COR-L47 (cell line): ENCODE results near the gene USP6.
"Not testable (repeated sequence)": the region's sequence is repeated elsewhere in the genome, so short reads cannot be mapped to it uniquely, and the experiment has no call there.

ENCODE experiments used
- DNase-seq: peaks from one replicate; lab custom pipeline; 2025; lab: John Stamatoyannopoulos, UW

The USP6 gene

GRCh38 chr17:5194346-5194745, 78.5 kb downstream of the USP6 start:
- DNase-seq: no peak

DNA sequence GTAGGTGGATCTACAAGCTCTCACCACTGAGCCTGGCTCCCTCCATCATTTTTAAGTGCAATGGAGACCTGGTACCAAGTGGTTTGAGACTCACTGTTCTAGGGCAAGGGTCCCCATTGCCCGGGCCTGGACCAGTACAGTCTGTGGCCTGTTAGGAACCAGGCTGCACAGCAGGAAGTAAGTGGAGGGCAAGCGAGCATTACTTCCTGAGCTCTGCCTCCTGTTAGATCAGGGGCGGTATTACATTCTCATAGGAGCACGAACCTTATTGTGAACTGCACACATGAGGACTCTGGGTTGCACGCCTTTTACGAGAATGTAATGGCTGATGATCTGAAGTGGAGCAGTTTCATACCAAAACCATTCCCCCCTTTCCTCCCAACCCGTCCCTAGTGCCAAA, 82.6 kb downstream of the USP6 start:
- no peak for DNase-seq

GRCh38 chr17:5200360-5200759, 84.5 kb downstream of the USP6 start:
- no peak for DNase-seq

- no peak for DNase-seq
Observed at GRCh38 chr17:5201011-5201410, 85.2 kb downstream of the USP6 start.

GRCh38 chr17:5203178-5203907, 87.5 kb downstream of the USP6 start:
- DNase-seq: no peak

DNA sequence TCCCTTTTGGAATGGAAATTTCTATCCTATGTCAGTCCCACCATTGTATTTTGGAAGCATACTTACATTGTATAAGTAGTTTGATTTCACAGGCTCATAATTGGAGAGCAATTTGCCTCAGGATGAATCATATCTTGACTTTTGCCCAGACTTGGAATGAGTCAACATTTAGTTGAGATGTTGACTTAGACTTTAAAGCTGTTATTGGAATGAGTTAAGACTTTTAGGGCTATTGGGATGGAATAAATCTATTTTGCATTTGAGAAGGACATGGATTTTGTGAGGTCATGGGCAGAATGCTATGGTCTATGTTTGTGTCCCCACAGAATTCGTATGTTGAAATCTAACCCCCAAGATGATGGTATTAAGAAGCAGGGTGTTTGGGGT, 88.1 kb downstream of the USP6 start:
- DNase-seq: no peak

GRCh38 chr17:5209396-5209795, 93.6 kb downstream of the USP6 start:
- DNase-seq: no peak

DNA sequence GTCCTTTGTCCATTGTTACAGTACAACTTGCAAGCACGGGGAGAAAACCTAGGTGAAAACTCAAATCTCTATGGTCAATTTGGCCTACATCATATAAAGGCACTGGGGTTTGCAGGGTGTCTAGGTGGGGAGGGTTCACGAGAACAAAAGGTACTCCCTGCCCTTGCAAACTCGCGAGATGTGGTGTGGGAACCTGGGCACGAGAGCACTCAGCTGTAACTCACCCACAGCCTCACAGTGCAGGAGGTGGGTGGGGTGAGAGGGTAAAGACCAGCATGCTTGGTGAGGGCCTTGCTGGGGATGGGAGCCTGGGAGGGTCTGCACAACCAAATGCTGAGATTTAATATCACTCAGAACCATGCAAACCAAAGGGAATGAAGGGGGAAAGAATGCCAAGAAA, 94.3 kb downstream of the USP6 start:
- no peak for DNase-seq

DNA sequence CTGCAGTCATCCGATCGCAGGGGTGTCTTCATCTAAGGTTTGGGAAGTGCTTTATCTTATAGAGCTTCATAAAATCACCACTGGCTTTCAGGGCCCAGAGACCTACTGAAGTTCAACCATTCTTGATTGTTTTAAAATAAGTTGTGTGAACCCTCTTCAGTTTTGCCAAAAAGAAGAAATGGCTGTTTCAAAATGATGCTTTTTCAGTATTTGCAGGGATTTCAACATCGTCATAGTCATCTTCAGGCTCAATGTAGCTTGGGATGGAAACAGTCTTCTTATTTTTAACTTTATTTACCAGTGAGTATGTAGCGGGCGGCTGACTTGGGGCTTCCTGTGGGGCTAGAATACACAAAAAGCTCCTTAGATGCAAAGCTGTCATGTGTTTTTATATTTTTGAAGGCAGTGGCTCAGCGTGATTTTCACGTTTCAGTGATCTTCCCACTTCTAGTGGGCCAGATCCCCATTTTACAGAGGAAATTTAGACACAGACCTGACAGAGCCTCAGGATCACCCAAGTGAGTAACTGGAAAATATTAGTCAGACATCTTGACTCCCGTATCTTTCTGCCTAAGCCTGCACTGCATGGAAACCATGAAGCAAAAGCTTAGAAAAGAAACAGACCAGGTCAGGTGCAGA, 94.9 kb downstream of the USP6 start:
- DNase-seq: no peak

GRCh38 chr17:5211458-5211857, 95.6 kb downstream of the USP6 start:
- no peak for DNase-seq

- not testable (repeated sequence) for DNase-seq
Observed at GRCh38 chr17:5217562-5217961, 101.7 kb downstream of the USP6 start.

DNA sequence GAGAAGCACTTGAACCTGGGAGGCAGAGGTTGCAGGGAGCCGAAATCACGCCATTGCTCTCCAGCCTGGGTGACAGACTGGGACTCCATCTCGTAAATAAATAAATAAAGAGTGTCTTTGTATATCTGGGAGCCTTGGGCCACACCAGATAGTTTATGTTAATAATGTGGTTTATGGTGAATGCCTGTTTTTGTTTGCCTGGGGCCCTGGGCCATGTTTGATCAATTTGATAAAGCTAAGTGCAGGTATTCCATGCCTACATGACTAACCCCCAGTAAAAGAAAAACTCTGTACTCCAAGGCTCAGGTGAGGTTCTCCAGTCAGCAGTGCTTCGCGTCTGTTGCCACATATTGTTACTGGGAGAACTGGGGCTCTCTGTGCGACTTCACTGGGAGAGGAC, 103.7 kb downstream of the USP6 start:
- no peak for DNase-seq

DNA sequence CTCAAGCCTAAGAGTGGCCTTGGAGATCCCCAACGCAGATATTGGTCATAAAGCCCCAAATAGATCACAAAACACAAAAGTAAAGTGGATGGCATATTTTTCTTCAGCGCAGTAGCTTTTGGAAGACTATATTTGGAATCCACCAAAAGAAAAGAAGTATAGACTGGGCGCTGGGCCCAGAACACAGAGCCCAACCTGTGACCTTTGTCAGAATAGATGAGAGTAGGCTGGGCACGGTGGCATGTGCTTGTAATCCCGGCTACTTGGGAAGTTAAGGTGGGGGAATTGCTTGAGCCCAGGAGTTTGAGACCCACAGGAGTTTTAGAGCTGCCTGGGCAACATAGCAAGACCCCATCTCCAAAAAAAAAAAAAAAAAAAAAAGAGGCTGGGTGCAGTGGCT, 104.2 kb downstream of the USP6 start:
- no peak for DNase-seq

GRCh38 chr17:5221912-5222311, 106.1 kb downstream of the USP6 start:
- not testable (repeated sequence) for DNase-seq
